HG02981 (cell line): ENCODE data around the gene MYO5B.
"Not testable (repeated sequence)": the region's sequence is repeated elsewhere in the genome, so short reads cannot be mapped to it uniquely, and the experiment has no call there.

Experiments
- ATAC-seq: cut with Tn5 transposase; IDR thresholded peaks from one replicate; pipeline ENCODE4 v1.9.1; 2021; ENCODE audit warnings: mild to moderate bottlenecking, moderate library complexity; ENCODE audit not compliant: unreplicated experiment

MYO5B gene

GRCh38 chr18:49894517-49895226 is 300.3 kb downstream of the MYO5B start:
- no peak for ATAC-seq

GRCh38 chr18:49893036-49893435 is 301.9 kb downstream of the MYO5B start:
- ATAC-seq, result no peak

GRCh38 chr18:49892148-49892924 is 302.6 kb downstream of the MYO5B start:
- no peak for ATAC-seq

DNA sequence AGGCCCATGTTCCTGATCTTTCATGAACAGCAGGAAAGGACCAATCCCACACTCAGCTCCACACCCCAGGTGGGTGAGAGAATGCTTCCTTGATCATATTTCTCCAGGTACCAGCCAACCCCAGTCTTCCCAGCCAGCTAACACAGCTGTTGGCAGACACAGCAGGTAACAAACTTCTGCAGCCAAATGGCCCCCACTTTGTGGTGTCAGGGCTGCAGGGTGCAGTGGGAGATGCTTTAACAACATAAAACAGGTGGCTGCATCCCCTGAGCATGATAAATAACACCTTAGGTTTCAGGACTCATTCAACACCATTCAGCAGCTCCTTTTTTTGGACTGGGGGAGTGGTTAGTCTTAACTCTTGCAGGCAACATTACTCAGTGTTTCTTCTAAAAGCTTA is 304.9 kb downstream of the MYO5B start:
- no peak for ATAC-seq

DNA sequence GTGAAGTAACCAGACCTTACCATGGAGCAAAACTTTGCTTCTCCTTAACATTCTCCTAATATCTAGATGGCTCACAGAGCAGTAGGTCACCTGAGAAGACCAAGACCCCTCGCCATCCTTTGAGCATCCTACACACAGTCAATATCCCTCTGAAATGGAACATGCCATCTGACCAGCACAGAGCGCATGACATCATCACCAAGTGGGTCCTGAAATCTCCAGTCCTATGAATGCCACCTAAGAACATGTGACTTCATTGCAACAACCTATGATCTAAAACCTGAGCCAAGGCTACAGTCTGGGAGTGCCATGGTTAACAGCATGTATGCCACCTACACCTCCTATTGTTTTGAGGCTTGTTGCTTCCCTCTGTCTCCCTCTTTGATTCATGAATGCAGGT is 305.4 kb downstream of the MYO5B start:
- ATAC-seq, result not testable (repeated sequence)

DNA sequence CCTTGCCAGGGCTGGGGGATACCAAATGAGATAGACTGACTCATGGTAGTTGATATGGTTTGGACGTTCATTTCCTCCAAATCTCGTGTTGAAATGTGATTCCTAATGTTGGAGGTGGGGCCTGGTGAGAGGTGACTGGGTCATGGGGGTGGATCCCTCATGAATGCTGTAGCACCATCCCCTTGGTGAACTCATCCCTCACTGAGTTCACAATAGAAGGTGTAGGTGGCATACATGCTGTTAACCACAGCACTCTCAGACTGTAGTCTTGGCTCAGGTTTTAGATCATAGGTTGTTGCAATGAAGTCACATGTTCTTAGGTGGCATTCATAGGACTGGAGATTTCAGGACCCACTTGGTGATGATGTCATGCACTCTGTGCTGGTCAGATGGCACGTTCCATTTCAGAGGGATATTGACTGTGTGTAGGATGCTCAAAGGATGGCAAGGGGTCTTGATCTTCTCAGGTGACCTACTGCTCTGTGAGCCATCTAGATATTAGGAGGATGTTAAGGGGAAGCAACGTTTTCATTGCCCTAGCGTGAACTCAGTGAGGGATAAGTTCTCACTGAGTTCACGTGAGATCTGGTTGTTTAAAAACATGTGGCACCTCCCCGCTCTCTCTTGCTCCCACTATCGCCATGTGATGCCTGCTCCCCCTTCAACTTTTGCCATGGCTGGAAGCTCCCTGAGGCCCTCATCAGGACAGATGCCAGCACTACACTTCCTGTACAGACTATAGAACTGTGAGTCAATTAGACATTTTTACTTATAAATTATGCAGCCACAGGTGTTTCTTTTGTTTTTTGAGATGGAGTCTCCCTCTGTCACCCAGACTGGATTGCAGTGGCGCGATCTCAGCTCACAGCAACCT is 307.8 kb downstream of the MYO5B start:
- ATAC-seq, result no peak

- no peak for ATAC-seq
Observed at GRCh38 chr18:49884959-49885358, 310.0 kb downstream of the MYO5B start.

- no peak for ATAC-seq
Observed at GRCh38 chr18:49884465-49884864, 310.5 kb downstream of the MYO5B start.

DNA sequence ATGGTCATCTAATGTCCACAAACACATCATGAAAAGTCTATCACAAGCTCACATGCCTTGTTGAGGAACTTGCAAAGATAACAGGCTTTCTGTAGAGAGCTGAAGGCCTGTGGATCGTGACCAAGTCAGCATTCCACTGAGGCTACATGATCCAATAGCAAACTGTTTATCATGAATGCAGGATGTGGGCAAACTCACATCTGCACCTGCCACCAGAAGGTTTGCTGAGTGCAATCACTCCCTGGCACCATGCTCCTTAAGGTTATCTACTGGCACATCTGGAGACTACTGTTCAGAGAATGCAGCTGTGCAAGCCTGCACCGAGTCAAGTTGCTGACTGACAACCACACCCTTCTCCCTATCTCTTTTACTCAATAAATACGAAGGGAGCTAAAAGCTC is 314.3 kb downstream of the MYO5B start:
- no peak for ATAC-seq

GRCh38 chr18:49879271-49879580 is 315.7 kb downstream of the MYO5B start:
- no peak for ATAC-seq

GRCh38 chr18:49878567-49879270 is 316.2 kb downstream of the MYO5B start:
- ATAC-seq, result no peak

DNA sequence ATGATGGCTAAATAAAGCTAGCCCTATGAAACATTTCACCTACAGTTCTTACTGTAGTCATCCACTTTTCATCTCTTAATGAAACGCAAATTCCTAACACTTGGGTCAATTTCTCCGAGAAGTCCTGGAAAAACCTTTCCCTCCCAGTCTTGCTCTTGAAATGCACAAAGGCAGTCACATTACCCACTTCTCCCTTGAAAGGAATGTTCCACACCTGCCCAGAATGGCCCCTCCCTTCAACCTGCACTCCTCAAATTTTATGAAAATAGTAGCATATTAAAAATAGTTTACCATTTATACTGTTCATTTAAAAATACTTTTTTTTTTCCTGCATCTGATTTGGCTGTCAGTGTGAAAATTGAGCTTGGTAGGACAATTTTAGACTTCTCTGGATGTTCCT is 316.9 kb downstream of the MYO5B start:
- no peak for ATAC-seq

GRCh38 chr18:49876536-49876935 is 318.4 kb downstream of the MYO5B start:
- no peak for ATAC-seq

DNA sequence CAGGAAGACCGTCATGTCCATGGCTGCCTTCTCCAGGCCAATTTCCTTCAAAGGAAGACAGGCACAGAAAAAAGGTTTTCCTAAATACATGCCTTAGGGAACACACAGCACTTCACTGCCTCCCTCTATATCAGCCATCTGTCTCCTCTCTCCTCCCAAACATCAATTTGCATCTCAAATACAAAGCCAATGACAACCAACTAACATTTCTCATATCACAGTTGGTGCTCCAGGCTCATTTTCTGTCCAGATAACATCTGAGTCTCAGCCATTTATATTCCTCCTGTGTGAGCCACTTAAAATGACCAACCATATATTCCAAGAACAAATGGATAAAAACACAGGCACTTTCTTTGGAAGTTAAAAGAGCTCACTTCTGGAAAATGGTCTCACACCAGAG is 319.2 kb downstream of the MYO5B start:
- no peak for ATAC-seq

GRCh38 chr18:49875155-49875554 is 319.8 kb downstream of the MYO5B start:
- no peak for ATAC-seq

GRCh38 chr18:49874238-49874637 is 320.7 kb downstream of the MYO5B start:
- no peak for ATAC-seq

DNA sequence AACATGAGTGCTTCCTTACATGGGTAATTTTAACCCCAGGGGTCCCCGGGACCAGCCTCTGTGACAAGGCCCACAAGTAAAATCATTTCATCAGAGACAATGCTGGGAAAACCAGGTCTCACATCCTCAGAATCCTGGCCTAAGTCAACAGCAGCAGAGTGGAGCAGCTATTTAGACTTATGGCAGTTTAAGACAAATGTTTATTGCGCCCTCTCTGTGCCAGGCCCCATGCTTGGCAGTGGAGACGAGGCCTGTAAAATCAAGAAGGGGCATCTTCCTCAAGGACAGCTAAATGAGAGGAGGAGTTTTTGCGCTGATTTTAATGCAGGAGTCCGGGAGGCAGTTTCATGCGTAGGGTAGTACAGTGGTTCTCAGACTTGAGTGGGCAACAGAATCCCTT is 325.6 kb downstream of the MYO5B start:
- no peak for ATAC-seq

DNA sequence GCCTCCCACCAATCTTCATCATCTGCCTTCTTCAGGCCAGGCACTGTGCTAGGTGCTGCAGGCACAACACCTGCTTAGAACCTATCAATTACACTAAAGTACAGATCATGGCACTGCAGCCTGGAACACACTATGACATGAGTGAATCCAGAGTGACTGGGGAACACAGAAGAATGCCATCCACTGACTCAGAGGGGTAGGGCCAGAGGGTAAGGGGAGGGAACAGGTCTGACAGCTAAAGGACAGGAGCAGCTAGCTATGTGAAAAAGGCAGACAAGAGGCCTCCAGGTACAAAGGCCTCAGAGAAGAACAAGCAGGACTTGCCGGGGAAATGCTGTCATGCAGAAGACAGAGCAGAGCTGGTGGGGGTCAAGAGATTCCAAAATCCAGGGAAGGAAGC is 328.3 kb downstream of the MYO5B start:
- ATAC-seq, result no peak

DNA sequence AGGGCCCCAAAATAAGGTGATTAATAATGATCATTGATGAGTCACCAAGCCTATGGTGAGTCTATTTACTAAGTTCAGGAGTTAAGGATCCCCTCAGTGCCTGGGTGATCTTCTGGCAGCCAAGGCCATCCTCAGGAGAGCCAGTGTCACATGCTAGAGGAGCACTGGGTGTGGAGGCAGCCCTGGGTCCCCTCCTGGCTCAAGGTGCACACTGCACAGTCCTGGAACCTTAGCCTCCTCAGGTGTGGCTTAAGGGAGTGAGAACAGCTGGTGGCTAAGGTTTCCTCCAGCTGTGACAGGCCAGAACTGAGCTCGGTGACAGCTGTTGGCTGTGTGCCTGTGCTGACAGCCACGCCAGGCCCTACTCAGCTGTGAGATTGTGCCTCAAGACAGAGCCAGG is 329.5 kb downstream of the MYO5B start:
- ATAC-seq, result no peak

DNA sequence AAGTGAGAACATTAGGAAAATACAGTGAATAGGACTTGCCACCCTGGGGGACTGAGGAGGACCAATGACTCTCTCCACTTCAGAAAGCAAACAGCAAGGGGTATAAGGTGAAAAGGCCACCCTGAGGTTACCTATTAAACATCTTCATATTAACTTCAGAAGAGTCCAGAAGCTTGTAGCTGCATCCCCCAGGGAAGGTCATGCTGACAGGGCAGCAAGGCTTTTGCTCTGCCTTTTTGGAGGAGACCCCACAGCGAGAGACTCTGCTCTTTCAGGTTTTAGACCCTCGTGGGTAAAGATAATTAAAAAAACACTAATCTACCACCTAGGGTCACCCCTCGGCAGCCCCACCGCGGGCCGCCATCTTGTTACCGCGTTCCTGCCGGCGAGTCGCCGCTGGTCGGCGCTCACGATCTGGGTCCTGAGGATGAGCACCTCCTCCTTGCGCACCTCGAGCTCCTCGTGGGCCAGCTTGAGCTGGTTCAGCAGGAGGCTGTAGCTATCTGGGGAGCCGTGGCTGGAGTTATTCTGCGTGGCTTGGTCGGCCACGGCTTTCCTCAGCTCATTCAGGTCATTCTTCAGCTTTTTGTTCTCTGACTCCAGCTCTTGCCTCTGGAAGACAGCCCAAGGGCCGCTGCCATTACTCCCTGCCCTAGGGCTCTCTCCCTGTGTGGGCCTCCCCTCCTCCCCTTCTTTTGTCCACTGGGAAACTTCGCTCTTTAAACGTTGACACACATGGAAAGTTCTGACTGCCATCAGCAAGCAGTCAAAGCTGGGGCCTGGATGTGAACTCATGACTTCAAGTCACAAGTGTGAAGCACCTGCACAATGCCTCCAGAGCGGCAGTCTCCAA is 331.0 kb downstream of the MYO5B start:
- ATAC-seq, result no peak
